H9 (cell line): ENCODE measurements around the gene MST1. TPM values are rescaled to one million over a fixed set of nuclear protein-coding genes. Genes with fewer than 3 reads are reported as not detected.
A peak's percentile ranks its signal among the peaks of the same experiment; 100 is the strongest.

ENCODE experiments used
- DNase-seq: peaks from one replicate; pipeline ENCODE4 v3.0.0-alpha.2; 2017
- H2AFZ ChIP-seq: one replicate; pipeline ENCODE4 v1.6.1; 2013; ENCODE audit warnings: mild to moderate bottlenecking, low read length, control low read depth, moderate library complexity
- H2AK5ac ChIP-seq: 2 replicates; pipeline ENCODE4 v1.6.1; 2013; ENCODE audit warnings: low read length, control low read depth, mixed read lengths; ENCODE audit not compliant: insufficient read length
- H2BK120ac ChIP-seq: one replicate; pipeline ENCODE4 v1.6.1; 2013; ENCODE audit warnings: low read depth, mild to moderate bottlenecking, low read length, control low read depth, inconsistent platforms; ENCODE audit not compliant: poor library complexity, severe bottlenecking
- H2BK12ac ChIP-seq: 2 replicates; pipeline ENCODE4 v1.6.1; 2013; ENCODE audit warnings: low read length, control low read depth, mixed read lengths, low read depth; ENCODE audit not compliant: insufficient read length
- H2BK15ac ChIP-seq: 2 replicates; pipeline ENCODE4 v1.6.1; 2013; ENCODE audit warnings: low read depth, low read length, control low read depth
- H2BK20ac ChIP-seq: one replicate; pipeline ENCODE4 v1.6.1; 2013; ENCODE audit warnings: low read depth, mild to moderate bottlenecking, low read length, control low read depth, inconsistent platforms; ENCODE audit not compliant: poor library complexity, severe bottlenecking
- H2BK5ac ChIP-seq: 2 replicates; pipeline ENCODE4 v1.6.1; 2013; ENCODE audit warnings: low read length, control low read depth, mixed read lengths; ENCODE audit not compliant: insufficient read length
- H3K14ac ChIP-seq: 2 replicates; pipeline ENCODE4 v1.6.1; 2013; ENCODE audit warnings: low read length, control low read depth; ENCODE audit not compliant: insufficient read depth
- H3K18ac ChIP-seq: 2 replicates; pipeline ENCODE4 v1.6.1; 2013; ENCODE audit warnings: low read depth, mild to moderate bottlenecking, mixed read lengths, low read length, control low read depth; ENCODE audit not compliant: insufficient read length
- H3K23ac ChIP-seq: 2 replicates; pipeline ENCODE4 v1.6.1; 2013; ENCODE audit warnings: low read length, control low read depth, mixed read lengths, low read depth; ENCODE audit not compliant: insufficient read length
- H3K23me2 ChIP-seq: 2 replicates; pipeline ENCODE4 v1.6.1; 2013; ENCODE audit warnings: low read depth, mild to moderate bottlenecking, mixed read lengths, low read length, control low read depth; ENCODE audit not compliant: insufficient read length, poor library complexity, severe bottlenecking
- H3K27ac ChIP-seq: 2 replicates; pipeline ENCODE4 v1.5.1; 2013; ENCODE audit warnings: low read length, control low read depth, mixed read lengths, low read depth; ENCODE audit not compliant: insufficient read length
- H3K27me3 ChIP-seq: 2 replicates; pipeline ENCODE4 v1.6.1; 2013; ENCODE audit warnings: low read length, control low read depth, inconsistent platforms; ENCODE audit not compliant: insufficient read depth
- H3K4ac ChIP-seq: 2 replicates; pipeline ENCODE4 v1.6.1; 2013; ENCODE audit warnings: low read depth, mild to moderate bottlenecking, control low read depth, inconsistent platforms, low read length, moderate library complexity
- H3K4me1 ChIP-seq: 2 replicates; pipeline ENCODE4 v1.6.1; 2013; ENCODE audit warnings: low read length, control low read depth, inconsistent platforms; ENCODE audit not compliant: insufficient read depth
- H3K4me2 ChIP-seq: 2 replicates; pipeline ENCODE4 v1.6.1; 2013; ENCODE audit warnings: low read length, control low read depth, mixed read lengths; ENCODE audit not compliant: insufficient read length, insufficient read depth
- H3K56ac ChIP-seq: 2 replicates; pipeline ENCODE4 v1.6.1; 2013; ENCODE audit warnings: low read depth, mild to moderate bottlenecking, mixed read lengths, low read length, control low read depth; ENCODE audit not compliant: insufficient read length
- H3K79me1 ChIP-seq: 2 replicates; pipeline ENCODE4 v1.6.1; 2013; ENCODE audit warnings: low read depth, mild to moderate bottlenecking, moderate library complexity, low read length, control low read depth, inconsistent platforms; ENCODE audit not compliant: insufficient read depth, poor library complexity, severe bottlenecking
- H3K79me2 ChIP-seq: 2 replicates; pipeline ENCODE4 v1.6.1; 2013; ENCODE audit warnings: low read length, control low read depth, inconsistent platforms; ENCODE audit not compliant: insufficient read depth
- H3K9ac ChIP-seq: 2 replicates; pipeline ENCODE4 v1.6.1; 2013; ENCODE audit warnings: low read length, control low read depth, mixed read lengths; ENCODE audit not compliant: insufficient read length; ENCODE audit errors: extremely low read depth
- H3K9me3 ChIP-seq: one replicate; pipeline ENCODE4 v1.6.1; 2013; ENCODE audit warnings: low read depth, low read length, inconsistent platforms; ENCODE audit not compliant: control insufficient read depth
- H3T11ph ChIP-seq: one replicate; pipeline ENCODE4 v1.6.1; 2013; ENCODE audit warnings: mild to moderate bottlenecking, low read length, control low read depth, inconsistent platforms
- H4K20me1 ChIP-seq: one replicate; pipeline ENCODE4 v1.6.1; 2013; ENCODE audit not compliant: control insufficient read depth, insufficient read length, insufficient read depth
- H4K5ac ChIP-seq: 2 replicates; pipeline ENCODE4 v1.6.1; 2013; ENCODE audit warnings: low read depth, mild to moderate bottlenecking, mixed read lengths, low read length, control low read depth; ENCODE audit not compliant: insufficient read length
- H4K8ac ChIP-seq: replicated peaks from 2 replicates; pipeline ENCODE4 v1.6.1; 2013; ENCODE audit warnings: low read length, control low read depth, mixed read lengths, low read depth; ENCODE audit not compliant: insufficient read length
- H4K91ac ChIP-seq: 2 replicates; pipeline ENCODE4 v1.6.1; 2013; ENCODE audit warnings: low read depth, mild to moderate bottlenecking, moderate library complexity, mixed read lengths, low read length, control low read depth; ENCODE audit not compliant: insufficient read length
- H3K27ac Mint-ChIP-seq, 3 experiments: 2 replicates in 2 of 3; 3 replicates in 1 of 3; pipeline ENCODE4 v1.8.0; 2020 to 2021; ENCODE audit warnings: mixed read lengths in 3 of 3, mild to moderate bottlenecking in 1 of 3, moderate library complexity in 1 of 3
- H3K27me3 Mint-ChIP-seq: 2 replicates; pipeline ENCODE4 v1.8.0; 2021; ENCODE audit warnings: low read depth, mild to moderate bottlenecking, moderate library complexity, mixed read lengths
- H3K36me3 Mint-ChIP-seq, 3 experiments: 2 replicates in 2 of 3; 3 replicates in 1 of 3; pipeline ENCODE4 v1.8.0; 2020 to 2021; ENCODE audit warnings: low read depth in 3 of 3, mixed read lengths in 3 of 3; ENCODE audit not compliant: insufficient read depth in 1 of 3
- H3K4me1 Mint-ChIP-seq, 2 experiments: 2 replicates each; pipeline ENCODE4 v1.8.0; 2020; ENCODE audit warnings: mixed read lengths in 2 of 2
- H3K4me3 Mint-ChIP-seq, 2 experiments: 2 replicates in 1 of 2; 3 replicates in 1 of 2; pipeline ENCODE4 v1.8.0; 2020 to 2021; ENCODE audit warnings: mild to moderate bottlenecking in 2 of 2, mixed read lengths in 2 of 2, moderate library complexity in 1 of 2
- H3K9me3 Mint-ChIP-seq, 2 experiments: 2 replicates in 1 of 2; 3 replicates in 1 of 2; pipeline ENCODE4 v1.8.0; 2020; ENCODE audit warnings: mild to moderate bottlenecking in 2 of 2, mixed read lengths in 2 of 2, moderate library complexity in 1 of 2
- CTCF ChIP-seq: fragments of 200-600 bp; sonication (generic); conservative IDR thresholded peaks from 3 replicates; pipeline ENCODE4 v1.8.0; 2021; ENCODE audit warnings: antibody characterized with exemption, mild to moderate bottlenecking
- WGBS: extraction: QIAGEN DNeasy Blood & Tissue Kit; methylation state at CpG from one replicate; pipeline ENCODE4 v1.1.7; 2013; ENCODE audit warnings: missing lambda C conversion rate, low lambda C conversion rate, mixed read lengths; ENCODE audit not compliant: insufficient read length; ENCODE audit errors: extremely low coverage; 5-methylcytosine and 5-hydroxymethylcytosine counted together
- total RNA-seq: library from RNA; stranded (reverse); gene quantifications from 2 replicates; pipeline ENCODE4 v1.2.1, GENCODE V29; 2021

Gene MST1
- total RNA-seq, 1 experiment from 2014 or later, result 8.9 TPM

- H3K23me2 ChIP-seq, result no peaks in the 10 kb centered on the region
- H3K27ac ChIP-seq, result no peak overlapping the region
- no peak overlapping the region for H3K23ac ChIP-seq
- H4K8ac ChIP-seq, result no peak overlapping the region
- H2BK15ac ChIP-seq, result no peak overlapping the region
- H4K20me1 ChIP-seq, result no peaks in the 10 kb centered on the region
- no CpG with 5 or more reads among the region's 4 CpGs for WGBS
- no peak overlapping the region for H3K4ac ChIP-seq
- no peak overlapping the region for H2BK120ac ChIP-seq
- no peak overlapping the region for H3K4me2 ChIP-seq
- H3K18ac ChIP-seq, result no peak overlapping the region
- H3K27me3 ChIP-seq, result no peaks in the 10 kb centered on the region
- H3T11ph ChIP-seq, result no peak overlapping the region
- H2AFZ ChIP-seq, result no peak overlapping the region
- no peak overlapping the region for H4K91ac ChIP-seq
- H4K5ac ChIP-seq, result no peak overlapping the region
- TF ChIP-seq CTCF, result no peak
- no peak overlapping the region for H3K4me3 Mint-ChIP-seq
- no peaks in the 10 kb centered on the region for H3K4me1 ChIP-seq
- no peak overlapping the region for H2BK5ac ChIP-seq
- no peaks in the 10 kb centered on the region for H3K79me1 ChIP-seq
- peak overlapping the region in 2 of 3 experiments; percentile 11 to 16; a peak in 1 of 7 replicates for H3K27ac Mint-ChIP-seq
- no peaks in the 10 kb centered on the region for H3K9me3 Mint-ChIP-seq
- no peak overlapping the region for H2BK12ac ChIP-seq
- peaks cover 2% of the 10 kb centered on the region in 2 experiments; a peak in 2 of 4 replicates for H3K4me1 Mint-ChIP-seq
- no peak overlapping the region for H3K56ac ChIP-seq
- no peak overlapping the region for H2BK20ac ChIP-seq
- no peak overlapping the region for H2AK5ac ChIP-seq
- no peaks in the 10 kb centered on the region for H3K27me3 Mint-ChIP-seq
- no peaks in the 10 kb centered on the region for H3K9me3 ChIP-seq
- H3K79me2 ChIP-seq, result no peaks in the 10 kb centered on the region
- no peaks in the 10 kb centered on the region for H3K36me3 Mint-ChIP-seq
- no peak for DNase-seq
- no peak overlapping the region for H3K9ac ChIP-seq
- no peak overlapping the region for H3K14ac ChIP-seq
Measured at GRCh38 chr3:49659756-49660155, 29.5 kb downstream of the MST1 start.
